ENCODE measurements around the gene OOSP1. TPM values are rescaled to one million over a fixed set of nuclear protein-coding genes. Genes with fewer than 3 reads are reported as not detected.

The OOSP1 gene
- total and polyA plus RNA-seq, 2 of the 8 experiments (the other 6 are each of a cell fraction or from before 2014, with no cell fraction given) = not detected

GRCh38 chr11:59962107-59962482 lies 23.9 kb downstream of the OOSP1 start:
- Histone ChIP-seq H3K79me2 (ENCODE audit: control insufficient read depth in 1 of 2, insufficient read depth in 2 of 2, low read length in 2 of 2) (no peaks in the 10 kb centered on the region), H4K91ac (replicated peaks; ENCODE audit: insufficient read length, low read length) (no peak overlapping the region), H2AFZ (ENCODE audit: low read length) (no peak overlapping the region), H3K27ac (ENCODE audit: low read depth, low read length) (no peak overlapping the region), H3K9ac (replicated peaks in 1 of 4; ENCODE audit: extremely low read depth in 1 of 4, low read depth in 3 of 4, low read length in 3 of 4) (no peak overlapping the region), H3K79me1 (ENCODE audit: low read depth, low read length) (no peaks in the 10 kb centered on the region), H3K9me3 (ENCODE audit: insufficient read depth in 2 of 2, low read depth in 1 of 2, low read length in 1 of 2) (no peaks in the 10 kb centered on the region), H2BK5ac (ENCODE audit: low read depth, low read length) (no peak overlapping the region), H2BK15ac (ENCODE audit: low read length) (no peak overlapping the region), H3K14ac (ENCODE audit: insufficient read length) (no peak overlapping the region), H3K27me3 (replicated peaks in 1 of 4; ENCODE audit: control insufficient read depth in 3 of 4, extremely low read depth in 1 of 4, insufficient read depth in 3 of 4, low read length in 3 of 4) (no peaks in the 10 kb centered on the region), H3K4me3 (ENCODE audit: extremely low read depth in 1 of 4, insufficient read depth in 2 of 4, low read depth in 3 of 4, low read length in 4 of 4) (no peak overlapping the region), H3K4me2 (ENCODE audit: insufficient read depth in 1 of 2, low read depth in 2 of 2, low read length in 2 of 2) (no peak overlapping the region), H2BK120ac (replicated peaks; ENCODE audit: low read depth, low read length) (no peak overlapping the region), H3K4ac (replicated peaks; ENCODE audit: insufficient read length, low read depth, low read length) (no peak overlapping the region), H3K4me1 (replicated peaks in 1 of 4; ENCODE audit: control insufficient read depth in 3 of 4, insufficient read depth in 4 of 4, low read length in 3 of 4) (no peaks in the 10 kb centered on the region), H4K5ac (ENCODE audit: insufficient read length, low read depth, low read length) (no peak overlapping the region), H4K8ac (ENCODE audit: extremely low read depth, insufficient read depth, low read length) (no peak overlapping the region), H3K56ac (replicated peaks; ENCODE audit: insufficient read length, low read depth, low read length) (no peak overlapping the region), H3K18ac (ENCODE audit: extremely low read depth, low read length) (no peak overlapping the region), H2AK5ac (ENCODE audit: low read depth, low read length) (no peak overlapping the region), H3K23ac (ENCODE audit: insufficient read length) (no peak overlapping the region), H2BK20ac (ENCODE audit: low read length) (no peak overlapping the region), H2BK12ac (ENCODE audit: low read depth, low read length) (no peak overlapping the region), H4K20me1 (replicated peaks in 1 of 2; ENCODE audit: control insufficient read depth in 1 of 2, insufficient read depth in 2 of 2, low read length in 2 of 2) (no peaks in the 10 kb centered on the region), H3K36me3 (ENCODE audit: control insufficient read depth in 2 of 4, insufficient read depth in 4 of 4, low read length in 3 of 4) (no peaks in the 10 kb centered on the region), H3K23me2 (ENCODE audit: low read depth, low read length) (no peaks in the 10 kb centered on the region)
- DNase-seq (ENCODE audit: low read depth in 1 of 2, low spot score in 2 of 2) (no peak), FAIRE-seq (no peak)
- TF ChIP-seq PHF8 (conservative IDR thresholded peaks at IDR 0.05; ENCODE audit: low read depth, low read length) (no peak), TAF7 (optimal IDR thresholded peaks at IDR 0.05; ENCODE audit: borderline replicate concordance, low read depth, low read length) (no peak), SIX5 (IDR thresholded peaks at IDR 0.05; ENCODE audit: low read depth, low read length) (no peak)
- ChIA-PET POLR2A (ENCODE audit: partially characterized antibody) (no interaction called here), CTCF (ENCODE audit: partially characterized antibody) (interaction anchor here (0.6 to 1.0 kb wide), 2 partner anchors 13 to 50 kb away, joined by 3 to 4 read pairs; no protein-coding TSS in a partner anchor)
- 95% methylated on average over 2 of the region's 2 CpGs; no CpG with 5 or more reads in 1 of the 2 experiments for WGBS, 2 experiments (ENCODE audit: extremely low coverage in 1 of 2, insufficient coverage in 1 of 2, insufficient read length in 1 of 2, insufficient replicate concordance in 2 of 2, low coverage in 1 of 2, low lambda C conversion rate in 2 of 2, missing lambda C conversion rate in 1 of 2)

All from H1 (cell line).